Activated B cell treated with CpG ODN at 0.5 μM for 24 hours (primary cell): Measurements from ENCODE around the gene ZFYVE9. TPM values are rescaled to one million over a fixed set of nuclear protein-coding genes. Genes with fewer than 3 reads are reported as not detected.
"Not testable (repeated sequence)": the region's sequence is repeated elsewhere in the genome, so short reads cannot be mapped to it uniquely, and the experiment has no call there.

Experiments
- ATAC-seq: fragments of 200-7000 bp; cut with Tn5 transposase; one replicate; pipeline ENCODE4 v1.10.0; 2021; ENCODE audit warnings: low read depth, mild to moderate bottlenecking, moderate library complexity
- CTCF ChIA-PET: fragments of 350-600 bp; sonication (Branson Sonifier 250); formaldehyde crosslinking; loops from one replicate; lab custom pipeline; 2021; ENCODE audit warnings: antibody characterized with exemption; lab: Charles Lee
- POLR2A ChIA-PET: fragments of 350-600 bp; sonication (Branson Sonifier 250); formaldehyde crosslinking; loops from one replicate; lab custom pipeline; 2021; ENCODE audit warnings: antibody characterized with exemption; lab: Charles Lee
- DNase-seq: peaks from one replicate; pipeline ENCODE4 v3.0.0; 2022
- H3K27ac Mint-ChIP-seq: one replicate; pipeline ENCODE4 v1.8.0; 2020; ENCODE audit warnings: mixed read lengths
- H3K27me3 Mint-ChIP-seq: one replicate; pipeline ENCODE4 v1.8.0; 2021; ENCODE audit warnings: mixed read lengths
- H3K36me3 Mint-ChIP-seq: one replicate; pipeline ENCODE4 v1.8.0; 2021; ENCODE audit warnings: low read depth, mixed read lengths
- H3K4me1 Mint-ChIP-seq: one replicate; pipeline ENCODE4 v1.8.0; 2021; ENCODE audit warnings: mixed read lengths
- H3K4me3 Mint-ChIP-seq: one replicate; pipeline ENCODE4 v1.8.0; 2020; ENCODE audit warnings: mild to moderate bottlenecking, mixed read lengths
- H3K9me3 Mint-ChIP-seq: one replicate; pipeline ENCODE4 v1.8.0; 2020; ENCODE audit warnings: mixed read lengths
- CTCF ChIP-seq: fragments of 200-600 bp; IDR thresholded peaks from one replicate; pipeline ENCODE4 v1.8.0; 2022; ENCODE audit warnings: antibody characterized with exemption, mild to moderate bottlenecking
- intact Hi-C: fragments of 100-400 bp; cut with micrococcal nuclease; formaldehyde crosslinking; loops from one replicate; pipeline ENCODE4 v1.15.1; 2024
- total RNA-seq: library from RNA; stranded (reverse); gene quantifications from 2 replicates; pipeline ENCODE4 v1.2.3, GENCODE V29; 2022

The ZFYVE9 gene
- total RNA-seq, 1 donor from 2014 or later = 3.2 TPM

DNA sequence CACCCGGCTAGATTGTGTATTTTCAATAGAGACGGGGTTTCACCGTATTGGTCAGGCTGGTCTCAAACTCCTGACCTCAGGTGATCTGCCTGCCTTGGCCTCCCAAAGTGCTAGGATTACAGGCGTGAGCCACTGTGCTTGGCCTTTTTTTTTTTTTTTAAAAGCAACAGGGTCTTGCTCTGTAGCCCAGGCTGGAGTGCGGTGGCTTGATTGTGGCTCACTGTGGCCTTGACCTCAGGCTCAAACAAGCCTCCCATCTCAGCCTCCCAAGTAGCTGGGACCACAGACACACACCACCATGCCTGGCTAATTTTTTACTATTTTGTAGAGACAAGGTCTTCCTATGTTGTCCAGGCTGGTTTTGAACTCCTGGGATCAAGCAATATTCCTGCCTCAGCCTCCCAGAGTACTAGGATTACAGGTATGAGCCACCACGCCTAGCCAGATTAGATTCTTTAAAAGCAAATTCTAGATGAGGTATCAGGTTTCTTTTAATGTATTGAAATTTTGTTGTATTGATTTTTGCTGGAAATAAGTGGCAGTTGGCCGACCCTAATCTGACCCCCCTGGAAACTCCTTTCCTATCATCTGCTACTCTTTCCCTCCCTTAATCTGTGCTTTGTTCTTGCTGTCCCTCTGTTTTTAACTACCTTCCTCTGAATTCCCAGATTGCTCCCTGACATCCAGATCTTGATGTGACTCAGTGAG, 26.6 kb downstream of the ZFYVE9 start:
- peaks cover 4% of the 10 kb centered on the region for H3K9me3 Mint-ChIP-seq
- peaks cover 3% of the 10 kb centered on the region for H3K27me3 Mint-ChIP-seq

GRCh38 chr1:52171149-52171548, 29.3 kb downstream of the ZFYVE9 start:
- H3K9me3 Mint-ChIP-seq, H3K27ac Mint-ChIP-seq, H3K27me3 Mint-ChIP-seq, intact Hi-C loops, POLR2A ChIA-PET, DNase-seq, H3K36me3 Mint-ChIP-seq, ATAC-seq, H3K4me3 Mint-ChIP-seq, CTCF ChIA-PET, H3K4me1 Mint-ChIP-seq: not testable (repeated sequence)

More for the DNA sequence above, 26.6 kb downstream of the ZFYVE9 start:
- Mint-ChIP-seq H3K36me3 (peaks cover 2% of the 10 kb centered on the region), H3K4me3 (no peak overlapping the region), H3K4me1 (no peaks in the 10 kb centered on the region), H3K27ac (no peak overlapping the region)
- intact Hi-C loops = no loop called here
- ATAC-seq = no peak
- no peak for DNase-seq
- TF ChIP-seq CTCF = no peak
- ChIA-PET POLR2A (no interaction called here), CTCF (no interaction called here)

- ATAC-seq (no peak), DNase-seq (no peak)
- POLR2A ChIA-PET = no interaction called here
- Mint-ChIP-seq H3K36me3 (no peaks in the 10 kb centered on the region), H3K9me3 (no peaks in the 10 kb centered on the region), H3K4me1 (no peaks in the 10 kb centered on the region), H3K27ac (no peak overlapping the region), H3K27me3 (peaks cover 17% of the 10 kb centered on the region), H3K4me3 (no peak overlapping the region)
- CTCF ChIA-PET = no interaction called here
- intact Hi-C loops = no loop called here
- no peak for TF ChIP-seq CTCF
These were observed 37.2 kb downstream of the ZFYVE9 start for GRCh38 chr1:52179073-52179472.

- Mint-ChIP-seq H3K9me3 (no peaks in the 10 kb centered on the region), H3K36me3 (no peaks in the 10 kb centered on the region), H3K27me3 (peaks cover 17% of the 10 kb centered on the region), H3K4me1 (no peaks in the 10 kb centered on the region), H3K4me3 (no peak overlapping the region), H3K27ac (no peak overlapping the region)
- POLR2A ChIA-PET = no interaction called here
- ATAC-seq (no peak), DNase-seq (no peak)
- CTCF ChIA-PET = no interaction called here
- intact Hi-C loops = no loop called here
- TF ChIP-seq CTCF = no peak
These were observed 38.3 kb downstream of the ZFYVE9 start for GRCh38 chr1:52180176-52180575.

DNA sequence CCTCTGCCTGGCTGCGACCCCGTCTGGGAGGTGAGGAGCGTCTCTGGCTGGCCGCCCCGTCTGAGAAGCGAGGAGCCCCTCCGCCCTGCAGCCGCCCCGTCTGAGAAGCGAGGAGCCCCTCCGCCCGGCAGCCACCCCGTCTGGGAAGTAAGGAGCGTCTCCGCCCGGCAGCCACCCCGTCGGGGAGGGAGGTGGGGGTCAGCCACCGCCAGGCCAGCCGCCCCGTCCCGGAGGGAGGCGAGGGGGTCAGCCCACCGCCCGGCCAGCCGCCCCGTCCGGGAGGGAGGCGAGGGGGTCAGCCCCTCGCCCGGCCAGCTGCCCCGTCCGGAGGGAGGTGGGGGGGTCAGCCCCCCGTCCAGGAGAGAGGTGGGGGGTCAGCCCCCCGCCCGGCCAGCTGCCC, 39.9 kb downstream of the ZFYVE9 start:
- CTCF ChIA-PET, H3K9me3 Mint-ChIP-seq, ATAC-seq, H3K27ac Mint-ChIP-seq, H3K4me1 Mint-ChIP-seq, POLR2A ChIA-PET, H3K4me3 Mint-ChIP-seq, intact Hi-C loops, H3K36me3 Mint-ChIP-seq, DNase-seq: not testable (repeated sequence)
- peaks cover 12% of the 10 kb centered on the region for H3K27me3 Mint-ChIP-seq

GRCh38 chr1:52182328-52182727, 40.4 kb downstream of the ZFYVE9 start:
- intact Hi-C loops, CTCF ChIA-PET, DNase-seq, H3K36me3 Mint-ChIP-seq, H3K4me3 Mint-ChIP-seq, POLR2A ChIA-PET, H3K9me3 Mint-ChIP-seq, ATAC-seq, H3K27me3 Mint-ChIP-seq, H3K27ac Mint-ChIP-seq, H3K4me1 Mint-ChIP-seq: not testable (repeated sequence)
